ENCODE data around the gene SKA1. TPM values are rescaled to one million over a fixed set of nuclear protein-coding genes. Genes with fewer than 3 reads are reported as not detected.
"Not testable (repeated sequence)": the region's sequence is repeated elsewhere in the genome, so short reads cannot be mapped to it uniquely, and the experiment has no call there.

The SKA1 gene
- total and polyA plus RNA-seq, 7 donors = 0.68 to 5.4 (median 1.4) TPM; not detected in 4

GRCh38 chr18:50410008-50410407 is 35.2 kb downstream of the SKA1 start:
- H3K9me3 ChIP-seq = no peaks in the 10 kb centered on the region
- 67 to 74% methylated on average over 4 of the region's 4 CpGs for WGBS, 2 donors
- no peaks in the 10 kb centered on the region for H3K36me3 ChIP-seq
- no peak overlapping the region for H3K27ac ChIP-seq
- no peak for DNase-seq
- H3K4me3 ChIP-seq = no peak overlapping the region
- no peak for TF ChIP-seq CTCF (IDR thresholded peaks at IDR 0.05)
- no peak for TF ChIP-seq EP300 (IDR thresholded peaks at IDR 0.05)
- TF ChIP-seq POLR2AphosphoS5 (IDR thresholded peaks at IDR 0.05) = no peak
- no peak for TF ChIP-seq POLR2A (IDR thresholded peaks at IDR 0.05)
- H3K4me1 ChIP-seq = no peaks in the 10 kb centered on the region
- intact Hi-C loops (cut with DNase I) = no loop called here
- peaks cover 0 to 19% (median 0%) of the 10 kb centered on the region in 3 donors for H3K27me3 ChIP-seq

GRCh38 chr18:50410894-50411293 is 36.0 kb downstream of the SKA1 start:
- no peak overlapping the region for H3K27ac ChIP-seq
- H3K36me3 ChIP-seq = no peaks in the 10 kb centered on the region
- intact Hi-C loops (cut with DNase I) = no loop called here
- H3K9me3 ChIP-seq = no peaks in the 10 kb centered on the region
- no peak for DNase-seq
- peaks cover 0 to 11% (median 0%) of the 10 kb centered on the region in 3 donors for H3K27me3 ChIP-seq
- H3K4me1 ChIP-seq = no peaks in the 10 kb centered on the region
- TF ChIP-seq POLR2A (IDR thresholded peaks at IDR 0.05) (no peak), POLR2AphosphoS5 (IDR thresholded peaks at IDR 0.05) (no peak), CTCF (IDR thresholded peaks at IDR 0.05) (no peak), EP300 (IDR thresholded peaks at IDR 0.05) (no peak)
- 77 to 78% methylated on average over 1 of the region's 1 CpG for WGBS, 2 donors
- H3K4me3 ChIP-seq = no peak overlapping the region

- 60 to 90% methylated on average over 2 to 3 of the region's 3 CpGs for WGBS, 2 donors
- H3K4me3 ChIP-seq; H3K27ac ChIP-seq; H3K36me3 ChIP-seq; H3K9me3 ChIP-seq; intact Hi-C loops (cut with DNase I); DNase-seq; H3K4me1 ChIP-seq; H3K27me3 ChIP-seq: not testable (repeated sequence)
Measured at GRCh38 chr18:50416832-50417231, 42.0 kb downstream of the SKA1 start.

GRCh38 chr18:50417705-50418104 is 42.9 kb downstream of the SKA1 start:
- H3K36me3 ChIP-seq; intact Hi-C loops (cut with DNase I); H3K4me3 ChIP-seq; H3K27ac ChIP-seq; H3K27me3 ChIP-seq; H3K4me1 ChIP-seq; H3K9me3 ChIP-seq; DNase-seq: not testable (repeated sequence)
- 91 to 96% methylated on average over 21 of the region's 21 CpGs for WGBS, 2 donors

- TF ChIP-seq POLR2AphosphoS5 (IDR thresholded peaks at IDR 0.05) (no peak), POLR2A (IDR thresholded peaks at IDR 0.05) (no peak), CTCF (IDR thresholded peaks at IDR 0.05) (no peak), EP300 (IDR thresholded peaks at IDR 0.05) (no peak)
- Histone ChIP-seq H3K4me3 (no peak overlapping the region), H3K36me3 (no peaks in the 10 kb centered on the region), H3K27me3 (peaks cover 0 to 5% (median 0%) of the 10 kb centered on the region in 3 donors), H3K9me3 (no peaks in the 10 kb centered on the region), H3K27ac (no peak overlapping the region), H3K4me1 (no peaks in the 10 kb centered on the region)
- DNase-seq = no peak
- intact Hi-C loops (cut with DNase I) = no loop called here
- 88 to 92% methylated on average over 2 of the region's 2 CpGs for WGBS, 2 donors
Measured at GRCh38 chr18:50418650-50419049, 43.8 kb downstream of the SKA1 start.

GRCh38 chr18:50422286-50422898 is 47.5 kb downstream of the SKA1 start:
- H3K4me1 ChIP-seq = no peaks in the 10 kb centered on the region
- no peaks in the 10 kb centered on the region for H3K36me3 ChIP-seq
- TF ChIP-seq POLR2AphosphoS5 (IDR thresholded peaks at IDR 0.05) = no peak
- no peak for TF ChIP-seq POLR2A (IDR thresholded peaks at IDR 0.05)
- no peak for TF ChIP-seq EP300 (IDR thresholded peaks at IDR 0.05)
- TF ChIP-seq CTCF (IDR thresholded peaks at IDR 0.05) = no peak
- intact Hi-C loops (cut with DNase I) = no loop called here
- H3K27ac ChIP-seq = no peak overlapping the region
- peaks cover 0 to 5% (median 0%) of the 10 kb centered on the region in 3 donors for H3K27me3 ChIP-seq
- WGBS, 2 donors = 78 to 85% methylated on average over 2 of the region's 2 CpGs
- peaks cover 0 to 5% (median 1%) of the 10 kb centered on the region in 4 donors for H3K9me3 ChIP-seq
- H3K4me3 ChIP-seq = no peak overlapping the region
- DNase-seq = no peak

All from sigmoid colon (tissue), 7 donors.